Nephron (organoid): Measurements from ENCODE around the gene NR1I3.
"Not testable (repeated sequence)": the region's sequence is repeated elsewhere in the genome, so short reads cannot be mapped to it uniquely, and the experiment has no call there.

Experiments
- H3K27ac Mint-ChIP-seq, 3 experiments: 2 replicates each; pipeline ENCODE4 v1.8.0; 2020; ENCODE audit warnings: mixed read lengths in 3 of 3, mild to moderate bottlenecking in 2 of 3, moderate library complexity in 1 of 3
- H3K27me3 Mint-ChIP-seq: 2 replicates; pipeline ENCODE4 v1.8.0; 2021; ENCODE audit warnings: low read depth, mild to moderate bottlenecking, moderate library complexity, mixed read lengths
- H3K36me3 Mint-ChIP-seq: 2 replicates; pipeline ENCODE4 v1.8.0; 2020; ENCODE audit warnings: low read depth, mixed read lengths
- H3K4me1 Mint-ChIP-seq: 2 replicates; pipeline ENCODE4 v1.8.0; 2020; ENCODE audit warnings: mixed read lengths
- H3K4me3 Mint-ChIP-seq, 3 experiments: 2 replicates each; pipeline ENCODE4 v1.8.0; 2020; ENCODE audit warnings: mild to moderate bottlenecking in 3 of 3, mixed read lengths in 3 of 3, moderate library complexity in 2 of 3
- H3K9me3 Mint-ChIP-seq: 2 replicates; pipeline ENCODE4 v1.8.0; 2020; ENCODE audit warnings: mixed read lengths
- TF ChIP-seq, protein P1 (sequence below), 3 experiments: fragments of 200-600 bp; sonication (generic); IDR thresholded peaks; one replicate each; pipeline ENCODE4 v1.5.0; 2021; ENCODE audit warnings: antibody characterized with exemption in 3 of 3; ENCODE audit not compliant: unreplicated experiment in 3 of 3

Gene NR1I3

DNA sequence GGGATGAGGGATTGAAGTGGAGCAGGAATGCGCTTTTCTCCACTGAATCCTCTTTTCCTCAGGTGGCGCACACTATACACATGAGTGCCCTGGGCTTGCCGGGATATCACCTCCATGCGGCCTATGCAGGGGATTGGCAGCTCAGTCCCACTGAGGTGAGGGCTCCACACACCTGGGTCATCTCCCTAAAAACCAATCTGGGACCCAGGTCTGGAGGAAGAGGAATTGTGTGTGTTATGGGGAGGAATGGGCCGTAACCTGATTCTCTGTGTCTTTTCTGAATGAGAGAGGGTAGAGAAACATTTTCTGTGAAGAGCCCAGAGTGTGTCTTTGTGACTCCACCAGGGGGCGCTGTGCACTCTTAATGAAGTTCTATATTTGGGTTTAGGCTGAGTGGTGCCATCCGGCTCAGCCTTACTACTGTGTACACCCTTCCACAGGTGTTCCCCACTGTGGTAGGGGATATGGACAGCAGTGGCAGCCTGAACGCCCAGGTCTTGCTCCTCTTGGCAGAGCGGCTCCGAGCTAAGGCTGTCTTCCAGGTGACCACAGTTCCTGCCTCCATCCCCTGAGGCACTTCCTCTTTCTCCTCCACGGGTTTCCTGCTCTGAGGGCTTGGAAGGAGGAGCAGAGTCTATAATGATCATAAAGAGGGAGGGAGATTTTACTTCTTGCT is 10.7 kb downstream of the NR1I3 start:
- Mint-ChIP-seq H3K4me1 (peaks cover 24% of the 10 kb centered on the region), H3K9me3 (no peaks in the 10 kb centered on the region), H3K36me3 (peaks cover 10% of the 10 kb centered on the region), H3K27ac (peak overlapping the region; percentile 8 to 55 (median 23)), H3K4me3 (peak overlapping the region; percentile 94 to 100 (median 96)), H3K27me3 (peaks cover 4% of the 10 kb centered on the region)
- TF ChIP-seq, protein P1, sequence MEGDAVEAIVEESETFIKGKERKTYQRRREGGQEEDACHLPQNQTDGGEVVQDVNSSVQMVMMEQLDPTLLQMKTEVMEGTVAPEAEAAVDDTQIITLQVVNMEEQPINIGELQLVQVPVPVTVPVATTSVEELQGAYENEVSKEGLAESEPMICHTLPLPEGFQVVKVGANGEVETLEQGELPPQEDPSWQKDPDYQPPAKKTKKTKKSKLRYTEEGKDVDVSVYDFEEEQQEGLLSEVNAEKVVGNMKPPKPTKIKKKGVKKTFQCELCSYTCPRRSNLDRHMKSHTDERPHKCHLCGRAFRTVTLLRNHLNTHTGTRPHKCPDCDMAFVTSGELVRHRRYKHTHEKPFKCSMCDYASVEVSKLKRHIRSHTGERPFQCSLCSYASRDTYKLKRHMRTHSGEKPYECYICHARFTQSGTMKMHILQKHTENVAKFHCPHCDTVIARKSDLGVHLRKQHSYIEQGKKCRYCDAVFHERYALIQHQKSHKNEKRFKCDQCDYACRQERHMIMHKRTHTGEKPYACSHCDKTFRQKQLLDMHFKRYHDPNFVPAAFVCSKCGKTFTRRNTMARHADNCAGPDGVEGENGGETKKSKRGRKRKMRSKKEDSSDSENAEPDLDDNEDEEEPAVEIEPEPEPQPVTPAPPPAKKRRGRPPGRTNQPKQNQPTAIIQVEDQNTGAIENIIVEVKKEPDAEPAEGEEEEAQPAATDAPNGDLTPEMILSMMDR (IDR thresholded peaks at IDR 0.05; ENCODE audit: unreplicated experiment in 3 of 3), result peak; percentile 79 to 89 (median 87)

DNA sequence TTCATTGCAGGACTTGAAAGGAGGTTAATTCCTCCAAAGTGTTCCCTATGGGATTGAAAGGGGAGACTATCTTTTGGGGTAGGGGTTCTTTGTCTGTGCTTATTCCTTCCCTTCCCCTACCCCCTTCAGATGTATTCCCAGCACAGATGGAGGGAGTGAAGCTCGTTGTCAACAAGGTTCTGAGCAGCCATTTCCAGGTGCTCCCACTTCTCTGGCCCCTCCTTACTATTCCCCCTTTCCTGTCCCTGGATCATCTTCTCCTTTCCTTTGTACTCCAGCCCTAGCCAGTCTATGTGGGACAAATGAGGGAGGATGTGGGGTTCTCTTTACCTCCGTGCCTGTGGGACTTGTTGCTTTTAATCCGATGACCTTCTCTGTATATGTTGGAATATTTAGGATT is 11.2 kb downstream of the NR1I3 start:
- no peaks in the 10 kb centered on the region for H3K9me3 Mint-ChIP-seq
- H3K27me3 Mint-ChIP-seq, result peaks cover 4% of the 10 kb centered on the region
- peak overlapping the region; percentile 94 to 100 (median 96) for H3K4me3 Mint-ChIP-seq
- H3K4me1 Mint-ChIP-seq, result peaks cover 24% of the 10 kb centered on the region
- TF ChIP-seq, protein P1 (IDR thresholded peaks at IDR 0.05; ENCODE audit: unreplicated experiment in 3 of 3), result no peak
- H3K27ac Mint-ChIP-seq, result peak overlapping the region in 2 of 3 experiments; percentile 8 to 55
- H3K36me3 Mint-ChIP-seq, result peaks cover 10% of the 10 kb centered on the region

DNA sequence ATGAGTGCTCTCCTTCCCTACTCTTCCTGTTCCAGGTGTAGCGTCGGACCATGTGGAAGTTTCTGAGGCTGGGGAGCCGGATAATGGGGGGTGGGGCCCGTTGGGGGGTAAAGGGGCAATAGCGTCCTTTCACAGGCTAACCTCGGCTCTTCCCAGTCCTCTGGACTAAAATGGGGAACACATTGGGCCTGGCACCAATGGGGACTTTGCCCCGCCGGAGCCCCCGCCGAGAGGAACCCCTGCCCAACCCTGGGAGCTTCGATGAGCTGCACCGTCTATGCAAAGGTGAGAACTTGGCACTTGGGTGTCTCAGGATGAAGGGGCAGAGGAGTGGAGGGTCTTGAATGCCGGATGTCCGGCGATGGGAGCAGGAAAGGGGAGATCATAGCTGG is 11.7 kb downstream of the NR1I3 start:
- Mint-ChIP-seq H3K36me3 (peaks cover 10% of the 10 kb centered on the region), H3K4me1 (peaks cover 24% of the 10 kb centered on the region), H3K4me3 (peak overlapping the region; percentile 94 to 100 (median 96)), H3K9me3 (no peaks in the 10 kb centered on the region), H3K27ac (peak overlapping the region in 2 of 3 experiments; percentile 55 to 83), H3K27me3 (peaks cover 4% of the 10 kb centered on the region)
- TF ChIP-seq, protein P1 (IDR thresholded peaks at IDR 0.05; ENCODE audit: unreplicated experiment in 3 of 3), result no peak

DNA sequence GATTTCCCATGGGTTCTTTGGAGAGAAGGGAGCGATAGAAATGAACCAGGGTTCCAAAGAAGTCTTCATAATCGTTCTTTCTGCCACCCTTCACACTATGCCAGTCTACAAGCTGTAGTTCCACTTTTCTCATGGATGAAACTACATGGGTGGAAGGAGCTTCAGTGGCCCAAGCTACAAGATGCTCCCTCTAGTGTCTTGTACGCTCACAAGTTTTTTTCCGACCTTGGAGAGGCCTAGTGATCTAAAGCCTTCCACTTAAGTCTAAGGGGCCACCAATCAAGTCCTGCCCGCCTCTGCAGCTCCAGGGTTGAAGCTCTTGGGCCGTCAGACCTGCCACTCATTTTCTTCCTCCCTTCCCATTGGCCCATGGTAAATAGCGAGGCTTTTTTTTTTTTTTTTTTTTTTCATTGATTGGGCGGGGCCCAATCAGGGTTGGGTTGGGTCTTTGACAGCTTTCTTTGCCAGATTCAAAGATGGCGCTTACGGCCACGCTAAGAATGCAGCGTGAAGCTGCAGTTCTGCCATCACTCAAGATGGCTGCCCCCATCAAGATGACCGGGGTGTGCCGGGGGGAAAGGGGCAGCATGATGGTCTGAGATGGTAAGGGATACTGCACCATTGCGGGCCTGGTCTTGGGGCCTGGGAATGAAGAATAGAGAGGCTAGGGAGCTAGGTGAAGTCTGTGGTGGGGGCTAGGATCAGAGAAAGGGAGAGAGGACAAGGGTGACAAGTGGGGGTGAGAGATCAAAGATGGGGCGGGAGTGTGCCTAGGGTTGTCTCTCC is 12.3 kb downstream of the NR1I3 start, which contains the start of gene TOMM40L:
Gene TOMM40L, plus strand, starts transcription at position 527 of the 786 bp plus-strand sequence. CDS start 430 bp downstream, outside the sequence.
- Mint-ChIP-seq H3K27ac (peak within 1 kb of the TSS; percentile 55 to 87 (median 83)), H3K4me3 (peak within 1 kb of the TSS; percentile 94 to 100 (median 96))

DNA sequence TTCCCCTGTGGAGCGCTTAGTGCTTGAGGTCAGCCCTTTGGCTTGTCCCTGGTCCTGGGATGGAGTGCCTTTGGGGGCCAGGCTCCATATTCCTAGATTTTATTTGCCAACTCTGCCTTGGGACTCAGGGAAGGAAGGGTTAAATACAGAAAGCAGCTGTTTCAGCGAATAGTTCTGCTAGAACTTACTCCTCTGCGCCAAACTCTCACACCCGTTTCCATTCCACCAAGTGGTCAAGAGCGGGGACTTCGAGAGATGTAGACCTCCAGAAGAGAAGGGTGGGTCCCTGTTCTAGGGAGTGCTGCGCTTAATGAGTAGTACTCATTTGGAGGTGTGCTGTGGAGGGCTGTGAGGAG is 12.8 kb downstream of the NR1I3 start:
- Mint-ChIP-seq H3K27me3 (peaks cover 4% of the 10 kb centered on the region), H3K36me3 (peaks cover 7% of the 10 kb centered on the region), H3K9me3 (no peaks in the 10 kb centered on the region), H3K27ac (peak overlapping the region; percentile 55 to 87 (median 83)), H3K4me1 (peaks cover 24% of the 10 kb centered on the region), H3K4me3 (peak overlapping the region; percentile 70 to 100 (median 96))
- TF ChIP-seq, protein P1 (IDR thresholded peaks at IDR 0.05; ENCODE audit: unreplicated experiment in 3 of 3), result no peak

More for the DNA sequence above, 12.3 kb downstream of the NR1I3 start, which contains the start of gene TOMM40L:
- peaks cover 8% of the 10 kb centered on the region for H3K36me3 Mint-ChIP-seq
- TF ChIP-seq, protein P1 (IDR thresholded peaks at IDR 0.05; ENCODE audit: unreplicated experiment in 3 of 3), result peak; percentile 35 to 51 (median 35)
- peaks cover 4% of the 10 kb centered on the region for H3K27me3 Mint-ChIP-seq
- peaks cover 24% of the 10 kb centered on the region for H3K4me1 Mint-ChIP-seq
- H3K9me3 Mint-ChIP-seq, result no peaks in the 10 kb centered on the region

DNA sequence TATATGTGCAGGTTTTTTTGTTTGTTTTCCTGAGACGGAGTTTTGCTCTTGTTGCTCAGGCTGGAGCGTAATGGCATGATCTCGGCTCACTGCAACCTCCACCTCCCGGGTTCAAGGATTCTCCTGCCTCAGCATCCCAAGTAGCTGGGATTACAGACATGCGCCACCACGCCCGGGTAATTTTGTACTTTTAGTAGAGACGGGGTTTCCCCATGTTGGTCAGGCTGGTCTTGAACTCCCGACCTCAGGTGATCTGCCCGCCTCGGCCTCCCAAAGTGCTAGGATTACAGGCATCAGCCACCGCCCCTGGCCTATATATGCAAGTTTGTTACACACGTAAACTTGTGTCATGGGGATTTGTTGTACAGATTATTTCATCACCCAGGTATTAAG is 13.3 kb downstream of the NR1I3 start:
- H3K36me3 Mint-ChIP-seq, H3K27ac Mint-ChIP-seq, H3K4me3 Mint-ChIP-seq, H3K9me3 Mint-ChIP-seq, H3K27me3 Mint-ChIP-seq: not testable (repeated sequence)
- H3K4me1 Mint-ChIP-seq, result peaks cover 24% of the 10 kb centered on the region
